GM12891 (cell line): ENCODE results near the gene WNT11.

Source experiments
- DNase-seq: peaks from one replicate; pipeline ENCODE4 v3.0.0; 2011; ENCODE audit warnings: low spot score; ENCODE audit not compliant: insufficient read length
- FAIRE-seq: peaks from 2 replicates; lab custom pipeline; 2011; peaks lifted over from hg19 to GRCh38; lab: Jason Lieb, UNC
- PAX5 ChIP-seq: IDR thresholded peaks from 2 replicates; pipeline ENCODE4 v1.6.1; 2011; ENCODE audit warnings: low read length, moderate library complexity, mild to moderate bottlenecking; ENCODE audit not compliant: insufficient read depth, severe bottlenecking
- POLR2A ChIP-seq: IDR thresholded peaks from 2 replicates; pipeline ENCODE4 v1.6.1; 2011; ENCODE audit warnings: low read depth, low read length, control low read depth
- POLR2AphosphoS5 ChIP-seq: IDR thresholded peaks from 2 replicates; pipeline ENCODE4 v1.6.1; 2011; ENCODE audit warnings: low read depth, low read length, control low read depth
- POU2F2 ChIP-seq: IDR thresholded peaks from 2 replicates; pipeline ENCODE4 v1.6.1; 2011; ENCODE audit warnings: low read depth, mild to moderate bottlenecking, control low read depth, low read length, moderate library complexity
- SPI1 ChIP-seq: IDR thresholded peaks from 2 replicates; pipeline ENCODE4 v1.6.1; 2011; ENCODE audit warnings: low read depth, low read length, control low read depth
- TAF1 ChIP-seq: IDR thresholded peaks from 2 replicates; pipeline ENCODE4 v1.6.1; 2011; ENCODE audit warnings: low read depth, low read length, control low read depth

The WNT11 gene

DNA sequence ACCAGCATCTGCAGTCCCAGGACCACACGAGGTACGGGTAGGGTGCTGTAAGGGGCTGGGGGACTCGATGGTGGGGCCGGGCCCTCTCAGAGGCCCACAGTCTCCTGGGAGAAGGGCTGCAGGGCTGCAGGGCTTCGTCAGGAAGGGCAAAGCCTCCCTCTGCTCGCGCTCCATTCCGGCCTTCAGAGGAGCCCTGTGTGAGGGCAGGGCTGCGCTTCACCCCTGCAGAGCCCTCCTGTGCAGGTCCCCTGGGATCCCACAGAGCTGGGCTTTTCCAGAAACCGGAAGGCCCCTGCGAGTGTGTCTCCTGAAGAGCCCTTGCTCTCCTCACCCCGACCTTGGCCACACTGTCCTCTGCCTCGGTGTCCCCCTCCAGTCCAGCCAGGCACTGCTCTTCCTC lies 27.2 kb downstream of the WNT11 start:
- TF ChIP-seq TAF1 (no peak), POU2F2 (no peak), SPI1 (no peak), PAX5 (no peak), POLR2A (no peak), POLR2AphosphoS5 (no peak)
- FAIRE-seq, result no peak
- DNase-seq, result no peak

DNA sequence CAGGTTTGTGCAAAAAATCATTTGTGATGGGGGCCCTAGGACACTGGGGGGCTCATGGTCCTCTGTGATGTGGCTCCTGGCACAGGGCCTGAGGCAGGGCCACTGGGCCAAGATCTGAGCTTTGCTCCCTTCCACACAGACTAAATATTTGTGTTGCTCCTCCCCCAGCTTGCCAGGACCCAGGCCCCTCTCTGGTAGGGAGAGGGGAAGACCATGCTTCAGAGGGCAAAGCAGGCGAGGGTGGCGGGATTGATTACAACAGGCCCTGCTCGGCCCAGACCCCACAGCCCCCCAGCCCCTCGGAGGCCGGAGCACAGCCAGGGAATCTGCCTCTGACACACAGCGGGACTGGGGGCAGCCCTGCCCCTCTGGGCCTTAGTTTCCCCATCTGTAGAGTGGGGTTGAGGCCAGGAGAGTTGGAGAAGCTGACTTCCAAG lies 29.0 kb downstream of the WNT11 start:
- no peak for DNase-seq
- TF ChIP-seq PAX5 (no peak), POLR2A (no peak)
- FAIRE-seq, result no peak

DNA sequence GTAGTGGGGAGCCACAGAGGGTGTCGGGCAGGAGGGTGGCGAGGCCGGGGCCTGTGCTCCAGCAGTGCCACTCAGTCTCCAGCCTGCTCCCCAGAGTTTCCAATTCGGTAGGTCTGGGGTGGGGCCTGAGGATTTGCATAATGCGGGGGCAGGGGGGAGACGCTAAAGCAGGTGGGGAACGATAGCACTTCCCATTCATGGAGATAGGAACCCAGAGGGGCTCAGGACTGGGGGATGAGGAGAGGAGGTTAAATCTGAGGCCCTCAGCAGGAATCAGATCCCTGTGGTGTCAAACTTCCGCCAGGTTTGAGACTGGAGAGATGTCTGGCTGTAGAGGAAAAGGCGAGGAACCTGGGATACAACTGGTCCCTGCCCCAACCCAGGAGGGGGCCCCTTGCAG lies 29.8 kb downstream of the WNT11 start:
- TF ChIP-seq PAX5 (no peak), SPI1 (no peak), POLR2A (no peak), POU2F2 (no peak), POLR2AphosphoS5 (no peak), TAF1 (no peak)
- DNase-seq (no peak), FAIRE-seq (no peak)

GRCh38 chr11:76175783-76176182 lies 30.5 kb downstream of the WNT11 start:
- FAIRE-seq (no peak), DNase-seq (no peak)
- TF ChIP-seq SPI1, result no peak
- TF ChIP-seq PAX5, result no peak
- no peak for TF ChIP-seq POLR2A
- no peak for TF ChIP-seq TAF1
- TF ChIP-seq POLR2AphosphoS5, result no peak
- no peak for TF ChIP-seq POU2F2

DNA sequence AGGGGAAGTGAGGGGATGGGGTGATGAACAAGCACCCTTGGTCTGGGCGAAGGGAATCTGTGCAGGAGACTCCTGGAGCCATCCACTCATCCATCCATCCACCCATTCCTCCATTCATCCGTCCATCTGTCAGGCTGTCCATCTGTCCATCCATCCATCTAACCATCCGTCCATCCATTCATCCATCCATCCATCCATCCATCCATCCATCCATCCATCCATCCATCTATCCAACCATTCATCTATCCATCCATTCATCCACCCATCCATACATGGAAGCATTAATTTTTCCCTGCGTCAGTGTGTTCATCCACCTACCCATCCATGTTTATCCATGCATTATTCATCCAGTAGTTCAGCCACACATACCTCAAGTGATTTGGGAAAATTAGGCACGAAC lies 32.0 kb downstream of the WNT11 start:
- TF ChIP-seq POLR2AphosphoS5 (no peak), POLR2A (no peak), PAX5 (no peak), SPI1 (no peak), TAF1 (no peak), POU2F2 (no peak)
- DNase-seq (no peak), FAIRE-seq (no peak)

GRCh38 chr11:76173663-76174062 lies 32.6 kb downstream of the WNT11 start:
- FAIRE-seq (no peak), DNase-seq (no peak)
- TF ChIP-seq POLR2AphosphoS5, result no peak
- no peak for TF ChIP-seq SPI1
- no peak for TF ChIP-seq POLR2A
- TF ChIP-seq PAX5, result no peak
- TF ChIP-seq POU2F2, result no peak
- TF ChIP-seq TAF1, result no peak

GRCh38 chr11:76172583-76172982 lies 33.7 kb downstream of the WNT11 start:
- no peak for FAIRE-seq
- DNase-seq, result no peak
- no peak for TF ChIP-seq PAX5
- no peak for TF ChIP-seq POLR2AphosphoS5

DNA sequence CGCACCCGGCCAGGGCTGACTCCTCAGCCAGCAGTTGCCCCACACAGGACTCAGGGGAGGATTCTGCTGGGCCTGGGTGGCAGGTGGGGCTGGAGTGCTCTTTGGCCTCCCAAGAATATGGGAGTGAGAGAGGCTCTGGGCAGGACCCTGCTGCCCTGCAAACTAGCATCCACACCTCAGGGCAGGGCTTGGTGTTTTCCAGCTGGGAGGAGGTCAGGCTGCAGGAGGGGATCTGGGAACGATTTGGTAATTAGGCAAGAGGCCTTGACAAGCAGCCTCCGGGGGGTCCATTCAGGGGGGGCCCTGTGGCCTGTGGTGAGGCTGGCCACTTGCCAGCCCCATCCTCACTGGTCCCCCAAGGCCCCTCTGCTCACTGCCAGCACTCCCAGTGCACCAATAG lies 35.8 kb downstream of the WNT11 start:
- no peak for TF ChIP-seq POLR2A
- DNase-seq (no peak), FAIRE-seq (no peak)

DNA sequence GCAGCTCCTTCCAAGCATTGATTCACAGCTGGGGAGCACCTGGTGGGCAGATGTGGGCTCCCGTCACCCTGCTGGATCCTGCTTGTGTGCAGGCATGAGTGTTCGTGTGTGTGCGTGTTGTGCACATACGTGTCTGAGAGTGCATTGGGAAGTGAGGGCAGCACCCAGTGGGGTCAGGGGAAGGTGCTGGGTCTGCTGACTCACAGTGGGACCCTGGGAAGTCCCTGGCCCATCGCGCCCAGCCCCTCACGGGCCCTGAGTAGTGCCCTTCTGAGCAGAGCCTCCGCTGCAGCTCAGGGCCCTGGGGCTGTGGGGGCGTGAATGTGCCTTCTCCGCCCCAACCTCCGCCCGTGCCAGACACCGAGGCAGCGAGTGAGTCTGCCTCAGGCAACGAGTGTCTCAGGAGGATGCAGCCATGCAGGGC lies 36.8 kb downstream of the WNT11 start:
- FAIRE-seq (no peak), DNase-seq (no peak)
- TF ChIP-seq POU2F2 (no peak), POLR2AphosphoS5 (no peak), PAX5 (no peak), SPI1 (no peak), POLR2A (no peak), TAF1 (no peak)

- TF ChIP-seq TAF1 (no peak), SPI1 (no peak), POU2F2 (no peak), PAX5 (no peak), POLR2A (no peak), POLR2AphosphoS5 (no peak)
- FAIRE-seq, result no peak
- DNase-seq, result no peak
Observed at GRCh38 chr11:76167590-76167989, 38.7 kb downstream of the WNT11 start.

DNA sequence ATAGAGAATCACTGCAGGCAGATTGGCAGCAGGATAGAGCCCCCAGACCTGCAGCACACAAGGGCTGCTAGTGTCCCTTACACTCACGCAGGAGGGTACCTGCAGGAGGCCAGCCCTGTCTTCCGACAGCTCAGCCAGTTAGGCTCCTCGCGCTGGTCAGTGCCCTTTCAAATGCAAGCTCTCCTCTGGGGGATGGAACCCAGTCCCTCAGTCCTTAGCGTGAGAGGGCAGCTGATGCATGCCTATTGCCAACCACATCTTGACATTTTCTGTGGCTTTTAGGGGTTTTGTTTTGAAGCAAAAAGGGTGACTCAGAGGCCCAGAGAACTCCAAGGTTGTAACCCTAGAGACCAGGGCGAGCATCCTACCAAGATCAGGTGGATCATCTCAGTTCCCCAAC lies 40.0 kb downstream of the WNT11 start:
- FAIRE-seq, result peak; percentile 66
- TF ChIP-seq POU2F2, result no peak
- TF ChIP-seq TAF1, result no peak
- no peak for TF ChIP-seq PAX5
- no peak for DNase-seq
